Prostate gland (tissue), 2 donors: ENCODE data around the gene LENG1. TPM values are rescaled to one million over a fixed set of nuclear protein-coding genes. Genes with fewer than 3 reads are reported as not detected.

ENCODE experiments used
- DNase-seq: peaks from one replicate; pipeline ENCODE4 v3.0.0-alpha.2; 2019; ENCODE audit warnings: low spot score
- H3K27ac ChIP-seq, 2 donors: fragments of 200-600 bp; sonication (generic); 2 replicates each; pipeline ENCODE4 v1.5.1; 2017 to 2019
- H3K27me3 ChIP-seq: fragments of 200-600 bp; sonication (generic); replicated peaks from 2 replicates; pipeline ENCODE4 v1.5.1; 2019; ENCODE audit not compliant: insufficient read depth
- H3K36me3 ChIP-seq, 2 donors: fragments of 200-600 bp; sonication (generic); 1 replicate in 1 of 2; 2 replicates in 1 of 2; pipeline versions ENCODE4 v1.5.1 to v1.8.1; 2017 to 2019
- H3K4me1 ChIP-seq: fragments of 200-600 bp; sonication (generic); replicated peaks from 2 replicates; pipeline ENCODE4 v1.5.1; 2019
- H3K4me3 ChIP-seq, 2 donors: fragments of 200-600 bp; sonication (generic); 2 replicates each; pipeline ENCODE4 v1.5.1; 2017 to 2019
- H3K9me3 ChIP-seq: fragments of 200-600 bp; sonication (generic); 2 replicates; pipeline ENCODE4 v1.5.1; 2017
- CTCF ChIP-seq, 4 experiments: fragments of 200-600 bp in 2 of 4; fragments of 450-650 bp in 2 of 4; sonication (generic) in 2 of 4; IDR thresholded peaks; 1 replicate in 3 of 4; 2 replicates in 1 of 4; pipeline ENCODE4 v1.5.1; 2016 to 2019; ENCODE audit warnings: antibody characterized with exemption in 4 of 4, mild to moderate bottlenecking in 2 of 4, moderate library complexity in 2 of 4
- POLR2A ChIP-seq: fragments of 450-650 bp; IDR thresholded peaks from one replicate; pipeline ENCODE4 v1.6.1; 2016; ENCODE audit warnings: antibody characterized with exemption, mild to moderate bottlenecking
- POLR2AphosphoS5 ChIP-seq: sonication (generic); formaldehyde crosslinking; IDR thresholded peaks from one replicate; pipeline ENCODE4 v1.6.1; 2017; ENCODE audit warnings: antibody characterized with exemption
- WGBS: methylation state at CpG from one replicate; pipeline ENCODE4 v1.1.5; 2018; 5-methylcytosine and 5-hydroxymethylcytosine counted together
- intact Hi-C: fragments of 100-400 bp; cut with DNase I; formaldehyde crosslinking; loops from one replicate; pipeline ENCODE4 v1.14.2; 2022
- total RNA-seq, 2 donors: library from RNA; depleted of rRNA; stranded (reverse); fragments of >200 nt; gene quantifications; one replicate each; pipeline ENCODE4 v1.1.0, GENCODE V29; 2016

Gene LENG1
- total RNA-seq, 2 donors from 2014 or later: 7.6 to 14.7 TPM

DNA sequence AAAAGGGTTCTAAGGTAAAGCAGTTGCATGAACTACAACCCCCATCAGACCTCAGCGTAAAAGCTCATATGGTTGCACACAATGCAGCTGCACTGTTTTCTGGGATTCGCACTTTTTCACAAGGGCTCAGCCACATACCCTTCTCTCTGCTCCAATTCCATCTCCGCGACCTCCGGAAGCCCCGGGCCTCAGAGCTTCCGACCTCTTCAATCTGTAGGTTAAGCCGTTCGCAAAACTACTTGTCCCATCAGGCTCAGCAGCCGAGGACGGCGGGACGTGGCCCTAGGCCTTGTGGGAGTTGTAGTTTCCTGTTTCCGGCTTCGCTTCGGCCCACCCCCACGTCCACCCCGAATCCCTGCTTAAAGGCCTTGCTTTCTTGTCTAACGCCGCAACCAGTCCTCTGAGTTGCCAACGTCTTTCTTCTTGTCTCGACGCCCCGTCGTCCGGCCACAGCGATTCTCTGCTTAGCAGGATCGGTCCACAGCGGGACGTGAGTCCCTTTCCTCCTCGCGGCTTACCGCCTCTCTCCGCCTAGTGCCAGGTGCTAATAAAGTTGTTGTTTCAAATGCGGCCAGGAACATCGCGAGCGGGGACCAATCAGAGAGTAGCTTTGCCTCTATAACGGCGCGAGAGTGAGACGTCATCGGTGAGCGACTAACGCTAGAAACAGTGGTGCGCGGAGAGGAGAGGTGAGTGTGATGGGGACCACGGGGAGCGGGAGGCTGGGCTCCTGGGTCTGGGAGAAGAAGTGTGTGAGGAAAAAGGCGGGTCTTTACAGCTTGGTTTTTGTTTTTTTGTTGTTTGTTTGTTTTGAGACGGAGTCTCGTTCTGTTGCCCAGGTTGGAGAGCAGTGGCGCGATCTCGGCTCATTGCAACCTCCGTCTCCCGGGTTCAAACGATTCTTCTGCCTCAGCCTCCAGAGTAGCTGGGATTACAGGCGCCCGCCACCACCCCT lies 44.1 kb downstream of the LENG1 start, which contains the start of the genes PRPF31 and TFPT:
Gene PRPF31 (plus strand): TSS at position 646 of the 955 bp plus-strand sequence. CDS start 2,525 bp downstream, outside the sequence.
Gene TFPT (minus strand): TSS at position 549 of the 955 bp plus-strand sequence. CDS start 388 bp downstream, at position 161.
- H3K4me3 ChIP-seq: peak within 1 kb of the TSS; percentile 85 to 90
- no peaks in the 10 kb centered on the region for H3K9me3 ChIP-seq
- peak within 1 kb of the TSS; percentile 90 to 92 for H3K27ac ChIP-seq
- H3K4me1 ChIP-seq: peaks cover 16% of the 10 kb centered on the region
- intact Hi-C loops: no loop called here
- H3K36me3 ChIP-seq: no peaks in the 10 kb centered on the region
- DNase-seq: peak; percentile 96
- under 1% methylated on average over 60 of the region's 60 CpGs for WGBS
- peak; percentile 100 for TF ChIP-seq POLR2AphosphoS5
- peak; percentile 51 for TF ChIP-seq POLR2A
- peak in 1 of 4 experiments; percentile 19 for TF ChIP-seq CTCF (IDR thresholded peaks at IDR 0.05)
- no peaks in the 10 kb centered on the region for H3K27me3 ChIP-seq

DNA sequence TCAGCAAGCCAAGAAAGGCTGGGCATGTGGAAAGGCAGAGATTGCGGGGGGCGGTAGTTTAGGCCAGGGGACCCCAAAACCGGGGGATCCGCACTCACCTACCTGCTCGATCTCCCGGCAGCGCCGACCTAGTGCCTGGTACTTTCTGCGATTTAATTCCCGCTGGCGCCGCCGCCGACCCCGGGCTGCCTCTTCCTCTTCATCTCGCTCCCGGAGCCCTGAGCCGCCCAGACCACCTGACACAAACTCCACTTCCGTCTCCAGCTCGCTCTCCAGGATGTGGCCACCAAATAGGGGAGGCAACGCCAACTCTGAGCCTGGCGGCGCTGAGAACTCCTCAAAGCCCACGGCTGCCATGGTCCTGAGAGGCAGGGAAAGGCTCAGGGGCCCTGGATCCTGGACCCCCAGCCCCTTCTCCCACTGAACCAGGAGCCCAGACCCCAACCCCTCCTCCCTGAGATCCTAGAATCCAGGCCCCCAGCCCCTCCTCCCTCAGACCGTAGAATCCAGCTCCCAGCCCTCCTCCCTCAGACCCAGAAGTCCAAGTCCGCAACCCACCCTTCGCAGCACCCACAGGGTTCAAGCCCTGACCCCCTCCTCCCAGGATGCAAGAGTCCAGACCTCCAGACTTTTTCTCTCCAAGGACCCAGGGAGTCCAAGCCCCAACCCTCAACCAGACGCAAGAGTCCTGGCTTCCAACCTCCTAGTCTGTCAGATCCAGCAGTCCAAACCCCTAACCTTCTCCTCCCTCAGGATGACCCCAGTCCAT lies 45.0 kb downstream of the LENG1 start:
- peak overlapping the region; percentile 85 to 90 for H3K4me3 ChIP-seq
- H3K27ac ChIP-seq: peak overlapping the region; percentile 90 to 92
- 31% methylated on average over 25 of the region's 28 CpGs for WGBS
- no peaks in the 10 kb centered on the region for H3K9me3 ChIP-seq
- peak; percentile 22 for TF ChIP-seq POLR2A
- TF ChIP-seq CTCF (IDR thresholded peaks at IDR 0.05): no peak
- TF ChIP-seq POLR2AphosphoS5: peak; percentile 12
- peak; percentile 33 for DNase-seq
- H3K27me3 ChIP-seq: no peaks in the 10 kb centered on the region
- H3K36me3 ChIP-seq: peaks cover 0 to 3% of the 10 kb centered on the region in 2 donors
- intact Hi-C loops: no loop called here
- H3K4me1 ChIP-seq: peaks cover 16% of the 10 kb centered on the region

GRCh38 chr19:54109651-54110050 lies 49.9 kb downstream of the LENG1 start:
- no peaks in the 10 kb centered on the region for H3K27me3 ChIP-seq
- TF ChIP-seq POLR2A (no peak), CTCF (IDR thresholded peaks at IDR 0.05) (no peak), POLR2AphosphoS5 (no peak)
- WGBS: 69% methylated on average over 6 of the region's 6 CpGs
- no peak overlapping the region for H3K27ac ChIP-seq
- no peak overlapping the region for H3K4me3 ChIP-seq
- no peak for DNase-seq
- H3K4me1 ChIP-seq: peaks cover 4% of the 10 kb centered on the region
- intact Hi-C loops: no loop called here
- peaks cover 4 to 13% of the 10 kb centered on the region in 2 donors for H3K36me3 ChIP-seq
- no peaks in the 10 kb centered on the region for H3K9me3 ChIP-seq

DNA sequence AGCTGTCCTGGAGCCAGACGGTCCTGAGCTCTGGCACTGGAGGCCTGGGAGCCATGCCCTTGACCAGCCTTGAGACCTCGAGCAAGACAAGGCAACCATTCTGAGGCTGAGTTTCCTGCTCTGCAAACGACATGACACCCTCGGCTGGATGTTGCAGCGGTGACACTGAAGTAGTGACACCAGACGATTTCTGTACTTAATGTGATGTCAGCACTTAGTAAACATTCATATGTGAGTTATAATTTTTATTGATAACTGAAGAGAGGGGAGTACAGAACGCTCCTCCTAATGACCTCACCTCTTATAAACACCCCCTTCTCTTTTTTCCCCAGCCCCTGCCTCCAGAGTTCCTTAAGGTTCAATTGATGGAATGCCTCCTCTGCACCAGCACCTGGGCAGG lies 51.0 kb downstream of the LENG1 start:
- Histone ChIP-seq H3K4me1 (peaks cover under 1% of the 10 kb centered on the region), H3K4me3 (no peak overlapping the region), H3K36me3 (peaks cover 4 to 13% of the 10 kb centered on the region in 2 donors), H3K9me3 (no peaks in the 10 kb centered on the region), H3K27ac (no peak overlapping the region), H3K27me3 (no peaks in the 10 kb centered on the region)
- WGBS: 76% methylated on average over 7 of the region's 7 CpGs
- intact Hi-C loops: no loop called here
- no peak for DNase-seq
- TF ChIP-seq POLR2A: no peak
- TF ChIP-seq CTCF (IDR thresholded peaks at IDR 0.05): no peak
- TF ChIP-seq POLR2AphosphoS5: no peak
